HG03442 (cell line): ENCODE data around the gene ZNF319.
A peak's percentile ranks its signal among the peaks of the same experiment; 100 is the strongest.

Experiments
- ATAC-seq: cut with Tn5 transposase; IDR thresholded peaks from one replicate; pipeline ENCODE4 v1.9.1; 2021; ENCODE audit warnings: mild to moderate bottlenecking, moderate library complexity; ENCODE audit not compliant: unreplicated experiment

The ZNF319 gene

DNA sequence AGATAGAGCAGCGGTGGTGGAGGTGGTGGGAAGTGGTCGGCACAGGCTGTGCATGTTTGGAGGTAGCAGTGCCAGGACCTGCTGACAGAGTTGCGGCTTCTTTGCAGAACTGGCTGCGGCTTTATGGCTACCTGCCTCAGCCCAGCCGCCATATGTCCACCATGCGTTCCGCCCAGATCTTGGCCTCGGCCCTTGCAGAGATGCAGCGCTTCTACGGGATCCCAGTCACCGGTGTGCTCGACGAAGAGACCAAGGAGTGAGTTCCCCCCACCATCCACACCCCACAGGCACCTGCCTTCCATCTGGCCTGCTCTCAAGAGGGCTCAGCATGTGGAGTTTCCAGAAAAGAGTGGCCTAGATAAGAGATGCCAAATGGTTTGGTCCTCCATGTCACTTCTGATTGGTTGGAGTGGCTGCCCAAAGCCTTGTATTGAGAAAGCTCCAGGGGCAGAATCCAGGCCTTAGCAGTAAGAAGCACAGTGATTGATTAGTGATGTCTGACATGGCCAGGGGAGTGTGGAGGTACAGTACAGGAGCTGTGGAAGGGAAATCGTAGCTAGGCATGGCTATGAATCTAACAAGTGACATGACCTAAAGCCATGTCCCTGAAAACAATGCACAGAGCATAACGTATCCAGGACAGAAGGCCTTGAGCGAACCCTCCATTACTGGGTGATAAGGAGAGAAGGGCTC, 37.0 kb upstream of the ZNF319 start:
- ATAC-seq, result no peak

DNA sequence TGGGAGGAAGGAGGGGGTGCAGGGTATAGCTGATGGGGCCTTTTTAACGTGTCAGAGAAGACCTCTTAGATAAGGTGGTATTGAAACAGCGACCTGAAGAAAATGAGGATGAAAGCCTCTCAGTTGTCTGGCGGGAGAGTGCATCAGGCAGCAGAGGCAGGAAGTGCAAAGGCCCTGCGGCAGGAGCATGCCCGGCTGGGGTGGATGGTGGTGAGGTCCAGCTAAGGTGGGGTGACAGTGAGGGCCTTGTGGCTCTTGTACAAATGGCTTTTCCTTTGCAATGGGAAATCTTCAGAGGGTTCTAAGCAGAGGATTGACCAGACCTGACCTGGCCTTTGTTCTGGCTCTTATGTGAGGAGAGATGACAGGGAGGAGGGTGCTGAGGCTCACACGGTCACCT, 36.5 kb upstream of the ZNF319 start:
- ATAC-seq, result no peak

DNA sequence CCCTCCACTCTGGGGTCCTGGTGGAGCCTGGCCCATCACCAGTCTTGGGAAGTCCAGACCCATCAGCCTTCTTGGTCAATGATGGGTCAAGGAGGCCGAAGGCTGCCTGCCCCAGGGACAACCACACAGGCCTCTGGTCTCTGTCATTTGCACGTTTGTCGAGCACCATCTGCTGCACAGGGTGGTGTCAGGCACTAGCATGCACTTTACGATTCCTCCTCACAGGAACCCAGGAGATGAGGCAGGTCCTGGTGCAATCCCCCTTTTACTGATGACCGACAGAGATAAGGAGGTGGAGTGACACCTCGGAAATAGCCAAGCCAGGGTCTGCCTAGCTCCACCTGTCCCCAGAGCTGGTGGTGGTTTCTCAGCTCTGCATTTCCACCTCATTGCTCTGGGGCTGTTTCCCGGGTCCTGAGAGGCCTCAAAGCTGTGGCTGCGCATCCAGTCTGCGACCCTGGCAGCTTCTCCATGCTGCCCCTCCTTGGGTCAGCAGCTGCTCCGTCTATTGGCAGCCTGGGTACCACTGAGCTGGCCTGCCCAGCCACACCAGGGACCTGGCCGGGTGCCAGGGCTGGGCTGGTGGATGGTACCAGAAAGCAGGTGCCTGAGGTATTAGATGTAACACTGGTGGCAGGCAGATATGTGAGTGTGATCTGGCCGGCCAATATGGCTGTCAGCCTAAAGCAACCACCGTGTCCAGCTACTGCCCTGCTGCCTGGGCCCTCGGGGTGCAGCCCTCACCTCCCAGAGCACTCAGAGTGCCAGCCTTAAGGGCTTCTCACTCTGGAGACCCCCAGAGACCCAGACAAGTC, 35.1 kb upstream of the ZNF319 start:
- ATAC-seq, result no peak

DNA sequence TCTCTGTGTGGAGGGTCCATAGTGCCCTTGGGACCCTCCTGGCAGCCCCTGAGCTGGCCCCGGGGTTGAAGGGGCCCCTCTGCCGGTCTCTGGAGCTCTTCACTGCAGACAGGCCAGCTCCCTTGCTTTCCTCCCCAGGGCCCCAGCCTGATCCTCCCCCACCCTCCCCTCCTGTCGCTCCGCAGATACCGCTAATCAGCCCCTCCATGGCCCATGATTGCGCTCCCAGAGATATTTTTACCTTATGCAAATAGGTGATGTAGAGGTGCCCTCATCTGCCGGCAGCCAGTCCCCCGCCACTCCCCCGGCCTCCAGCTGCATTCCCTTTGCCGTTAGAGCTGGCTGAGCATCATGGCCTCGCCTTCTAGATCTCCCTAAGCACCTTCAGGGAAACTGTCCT, 34.3 kb upstream of the ZNF319 start:
- no peak for ATAC-seq

DNA sequence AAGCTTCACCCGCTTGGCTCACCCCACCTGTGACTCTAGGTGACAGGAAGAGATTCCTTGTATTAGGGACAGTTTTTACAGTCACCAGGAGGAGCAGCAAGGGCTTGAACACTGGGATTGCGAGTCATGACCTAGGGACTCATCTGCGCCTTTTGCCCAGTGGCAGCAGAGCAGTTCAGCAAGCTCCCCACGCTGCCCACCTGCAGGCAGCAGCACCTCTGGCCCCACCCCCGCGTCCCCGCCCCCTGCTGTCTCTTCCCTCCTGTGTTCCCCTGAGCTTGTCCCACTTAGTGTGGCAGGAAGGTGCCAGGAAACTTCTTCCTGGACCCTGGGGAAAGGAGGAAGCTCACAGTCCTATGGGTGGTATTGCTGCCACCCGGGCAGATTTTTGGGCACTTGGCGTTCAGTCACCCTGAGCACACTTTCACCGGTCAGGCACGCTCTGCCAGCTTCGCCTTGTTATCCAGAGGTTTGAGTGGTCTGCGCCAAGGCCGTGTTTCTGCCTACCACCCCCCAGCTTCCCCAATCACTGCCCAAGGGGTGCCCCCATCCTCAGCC, 33.7 kb upstream of the ZNF319 start:
- ATAC-seq, result no peak

DNA sequence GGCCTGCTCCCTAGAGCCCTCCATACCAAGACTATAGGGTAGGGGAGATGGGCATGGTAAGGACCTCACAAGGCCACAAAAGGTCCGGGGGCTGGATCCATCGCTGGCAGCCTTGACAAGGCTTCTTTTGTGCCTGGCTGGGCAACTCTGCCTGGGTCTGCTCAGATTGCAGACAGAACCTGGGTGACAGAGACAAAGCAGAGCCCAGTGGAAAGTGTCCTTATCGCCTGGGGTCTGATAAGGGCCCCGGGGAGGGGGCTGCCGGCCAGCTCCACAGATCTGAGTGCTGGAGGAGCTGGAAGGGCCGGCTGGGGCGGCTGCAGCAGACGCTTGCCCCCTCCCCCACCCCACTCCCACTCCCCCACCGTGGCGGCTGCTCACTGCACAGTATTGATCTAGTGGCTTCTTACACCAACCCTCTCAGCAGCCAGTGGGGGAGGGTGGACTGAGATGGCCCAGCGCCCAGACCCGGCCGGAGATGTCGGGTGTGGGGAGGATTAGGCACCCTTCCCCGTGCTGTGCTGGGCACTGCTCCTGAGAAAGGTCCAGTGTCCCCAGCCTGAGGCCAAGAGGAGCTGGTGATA, 32.3 kb upstream of the ZNF319 start:
- ATAC-seq, result no peak

DNA sequence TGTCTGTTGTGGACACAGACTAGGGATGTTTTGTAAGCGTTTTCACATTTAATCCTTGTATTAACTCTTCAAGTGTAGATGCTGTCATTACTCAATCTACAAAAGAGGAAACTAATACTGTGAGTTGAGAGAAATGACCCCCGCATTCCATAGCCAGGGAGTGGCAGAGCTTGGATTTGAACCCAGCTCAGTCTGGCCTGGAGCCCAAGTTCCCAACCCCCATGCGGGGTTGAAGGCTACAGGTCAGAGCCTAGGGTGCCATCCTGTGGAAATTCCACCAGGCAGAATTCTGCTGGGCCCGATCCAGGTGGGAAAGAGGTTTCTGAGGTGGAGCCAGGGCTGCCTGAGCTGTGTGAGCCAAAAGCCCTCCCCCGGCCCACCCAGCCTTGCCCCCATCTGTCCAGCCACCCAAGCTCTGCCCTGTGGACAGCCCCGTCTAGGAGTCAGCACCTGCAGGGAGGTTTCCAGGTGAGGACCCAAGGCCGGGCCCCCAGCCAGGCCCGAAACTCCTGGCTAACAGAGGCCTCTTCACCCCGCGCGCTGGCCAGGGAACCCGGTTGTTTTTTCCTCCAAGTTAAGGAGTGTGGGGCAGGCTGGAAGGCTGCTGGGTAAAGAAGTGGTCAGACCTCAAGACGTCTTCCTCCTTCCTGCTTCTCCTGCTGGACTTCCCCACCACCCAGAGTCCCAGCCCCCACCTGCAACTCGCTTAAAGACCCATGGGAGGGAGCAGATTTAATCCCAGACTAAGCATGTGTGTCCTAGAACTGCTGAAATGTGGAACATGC, 30.7 kb upstream of the ZNF319 start:
- ATAC-seq, result no peak

DNA sequence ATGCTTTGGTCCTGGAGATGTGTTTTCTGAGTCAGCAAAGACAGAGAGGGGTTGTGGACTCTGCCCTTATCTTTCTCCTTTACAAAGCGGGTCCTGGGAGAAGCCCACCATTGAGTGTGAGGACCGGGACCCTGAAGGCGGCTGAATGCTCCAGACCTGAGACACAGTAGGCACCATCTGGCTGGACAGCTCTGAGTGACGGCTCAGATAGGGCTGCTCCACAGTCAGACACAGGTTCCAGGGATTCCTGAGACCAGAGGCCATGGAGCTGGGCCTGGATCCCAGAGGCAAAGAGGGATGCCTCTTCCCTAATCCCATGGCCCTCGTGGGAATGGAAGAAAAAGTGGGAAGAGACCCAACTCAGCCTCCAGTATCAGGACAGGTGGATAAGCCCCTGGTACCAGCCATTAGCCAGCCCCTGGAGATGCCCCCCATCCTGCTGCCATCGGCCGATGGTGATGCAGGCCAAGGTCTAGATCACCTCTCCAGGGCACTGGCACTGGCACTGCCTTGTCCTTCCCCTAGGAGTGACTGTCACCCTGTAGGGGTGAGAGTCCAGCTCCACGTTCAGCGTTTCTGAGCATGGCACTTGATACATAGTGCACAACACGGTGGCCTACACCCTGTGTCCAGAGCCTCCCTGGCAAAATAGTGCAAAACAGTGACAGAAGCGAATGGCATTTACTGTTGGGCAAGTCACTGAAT, 29.8 kb upstream of the ZNF319 start:
- ATAC-seq, result no peak

DNA sequence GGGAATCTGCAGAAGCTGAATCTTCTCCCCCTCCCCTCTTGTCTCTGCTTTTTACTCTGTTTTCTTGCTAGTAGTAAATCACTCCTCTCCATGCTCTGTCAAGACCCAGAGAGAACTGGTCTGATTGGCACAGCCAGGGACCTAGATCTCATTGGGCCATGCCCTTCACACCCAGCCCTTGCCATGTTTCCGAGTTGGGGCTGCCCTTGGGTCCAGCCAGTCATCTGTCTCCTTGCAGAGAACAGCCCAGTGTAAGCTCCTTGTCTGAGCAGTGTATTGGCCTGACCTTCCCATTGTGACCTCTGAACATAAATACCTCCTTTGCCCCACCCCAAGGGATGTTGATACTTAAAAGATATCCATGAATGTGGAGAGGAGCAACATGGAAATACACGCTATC, 28.9 kb upstream of the ZNF319 start:
- ATAC-seq, result no peak

DNA sequence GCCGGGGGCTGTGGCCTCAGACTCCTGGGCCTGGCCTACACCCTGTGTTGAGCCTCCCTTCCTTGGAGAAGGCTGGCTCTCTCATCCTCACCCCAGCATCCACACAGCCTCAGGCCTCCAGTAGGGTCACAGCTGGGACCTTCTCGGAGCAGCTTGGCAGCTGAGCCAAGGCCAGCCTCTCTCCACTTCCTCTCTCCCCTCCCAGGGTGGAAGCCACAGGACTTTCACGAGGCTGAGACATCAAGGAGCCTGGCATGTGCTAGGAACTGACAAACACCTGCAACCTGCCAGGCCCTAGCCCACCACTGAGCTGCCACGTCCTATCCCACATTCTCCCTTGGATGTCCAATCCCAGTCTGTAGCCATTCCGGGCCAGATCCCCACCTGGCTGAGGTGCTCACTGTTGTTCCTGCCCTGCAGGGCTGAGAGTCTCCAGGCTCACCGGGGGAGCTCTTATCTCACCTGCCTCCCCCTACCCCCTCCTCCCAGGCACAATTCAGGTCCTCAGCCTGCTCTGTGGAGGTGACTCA, 28.1 kb upstream of the ZNF319 start:
- ATAC-seq, result no peak

DNA sequence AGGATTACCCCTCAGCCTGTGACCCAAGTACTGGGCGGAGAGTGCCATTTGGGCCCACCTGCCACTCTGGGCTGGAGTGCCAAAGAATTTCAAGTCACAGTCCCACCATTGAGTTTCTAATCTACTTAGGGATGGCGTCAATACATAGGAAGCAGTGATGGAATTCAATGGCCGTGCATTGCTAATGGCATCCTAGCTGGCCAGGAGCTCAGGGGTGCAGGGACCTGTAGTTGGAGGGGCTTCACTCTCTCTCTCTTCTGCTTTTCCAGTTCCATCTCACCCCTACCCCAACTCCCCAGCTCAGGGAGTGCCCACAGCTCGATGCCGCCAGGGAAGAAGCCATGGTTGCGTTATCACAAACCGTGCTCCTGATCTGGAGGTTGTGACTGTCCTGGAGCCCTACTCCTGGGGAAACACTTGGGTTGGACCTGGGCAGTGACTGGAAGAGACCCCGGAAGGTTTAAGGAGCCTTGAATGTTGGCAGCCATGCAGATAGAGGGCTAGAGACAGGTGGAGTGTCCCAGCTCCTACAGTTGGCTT, 27.5 kb upstream of the ZNF319 start:
- no peak for ATAC-seq

DNA sequence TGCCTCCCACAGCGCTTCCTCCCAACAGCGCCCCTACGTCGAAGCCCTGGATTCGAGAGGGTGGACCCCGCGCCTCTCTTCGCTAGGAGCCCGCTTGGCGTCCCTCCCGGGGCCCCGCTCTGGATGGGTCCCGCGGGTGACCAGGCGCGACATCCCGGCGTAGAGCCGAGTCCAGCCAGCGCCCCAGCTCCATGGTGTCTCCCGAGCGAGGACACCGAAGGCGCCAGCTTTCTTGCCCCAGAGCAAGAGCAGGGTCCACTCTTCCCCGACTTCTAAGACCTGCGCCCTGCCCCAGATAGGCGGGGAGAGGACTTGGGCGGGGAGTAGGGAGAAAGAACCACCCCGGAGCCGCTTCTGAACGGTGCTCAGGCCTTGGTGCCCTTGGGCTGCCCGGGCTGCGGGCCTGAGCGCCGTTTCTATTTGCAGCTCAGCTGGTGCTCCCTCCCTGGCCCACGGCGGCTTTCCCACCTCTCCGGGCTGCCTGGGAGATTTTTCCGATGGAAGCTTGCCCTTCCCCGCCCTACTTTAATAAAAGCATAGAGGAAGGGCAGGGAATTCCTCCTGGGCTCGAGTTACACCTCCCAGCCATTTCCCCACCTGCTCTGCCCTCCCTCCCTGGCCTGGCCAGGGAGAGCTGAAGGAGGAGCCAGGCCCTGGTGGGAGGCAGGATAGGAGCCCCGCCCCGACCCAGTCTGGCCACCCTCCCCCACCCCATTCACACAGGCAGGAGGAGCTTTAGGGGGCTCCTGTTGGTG, 26.9 kb upstream of the ZNF319 start:
- ATAC-seq, result no peak

DNA sequence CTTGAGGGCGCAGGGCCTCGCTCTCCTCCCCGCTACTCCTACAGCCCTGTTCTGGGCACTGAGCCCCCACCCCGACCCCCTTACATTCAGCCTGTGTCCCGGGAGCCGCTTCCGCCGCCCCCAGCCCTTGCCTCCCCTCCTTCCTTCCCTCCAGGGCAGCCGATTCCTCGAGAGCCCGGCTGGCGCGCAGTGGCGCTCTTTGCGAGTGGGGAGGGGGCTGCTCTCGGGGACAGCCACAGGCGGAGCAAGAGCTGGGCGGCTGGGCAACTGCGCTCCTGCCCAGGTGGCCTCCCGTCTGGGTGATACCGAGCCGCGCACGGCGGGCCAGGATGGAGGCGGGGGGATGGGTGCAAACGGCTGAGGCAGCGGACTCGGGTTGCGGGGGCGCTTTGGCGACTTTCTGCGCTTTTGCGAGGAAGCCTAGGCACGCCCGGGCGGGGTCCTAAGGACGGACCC, 26.3 kb upstream of the ZNF319 start:
- ATAC-seq, result no peak

DNA sequence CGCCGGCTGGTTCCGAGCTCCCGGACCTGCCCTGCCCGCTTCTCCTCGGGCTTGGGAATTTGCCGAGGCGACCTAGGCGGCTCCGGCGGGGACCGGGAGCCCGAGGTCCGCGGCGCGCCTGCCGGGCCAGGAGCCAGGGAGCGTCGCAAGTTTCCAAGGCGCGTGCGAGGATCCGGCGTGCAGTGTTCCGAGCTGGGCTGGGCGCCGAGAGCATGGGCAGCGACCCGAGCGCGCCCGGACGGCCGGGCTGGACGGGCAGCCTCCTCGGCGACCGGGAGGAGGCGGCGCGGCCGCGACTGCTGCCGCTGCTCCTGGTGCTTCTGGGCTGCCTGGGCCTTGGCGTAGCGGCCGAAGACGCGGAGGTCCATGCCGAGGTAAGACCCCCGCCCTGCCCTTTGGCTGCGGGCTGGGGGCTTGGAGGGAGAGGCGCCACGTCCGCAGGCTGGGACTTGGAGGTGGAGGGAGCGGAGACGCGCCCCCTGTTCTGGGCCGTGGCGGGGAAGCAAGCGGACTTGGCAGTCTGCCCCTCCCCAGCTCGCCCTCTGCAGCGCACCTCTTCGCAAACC, 25.8 kb upstream of the ZNF319 start:
- peak; percentile 3 for ATAC-seq

DNA sequence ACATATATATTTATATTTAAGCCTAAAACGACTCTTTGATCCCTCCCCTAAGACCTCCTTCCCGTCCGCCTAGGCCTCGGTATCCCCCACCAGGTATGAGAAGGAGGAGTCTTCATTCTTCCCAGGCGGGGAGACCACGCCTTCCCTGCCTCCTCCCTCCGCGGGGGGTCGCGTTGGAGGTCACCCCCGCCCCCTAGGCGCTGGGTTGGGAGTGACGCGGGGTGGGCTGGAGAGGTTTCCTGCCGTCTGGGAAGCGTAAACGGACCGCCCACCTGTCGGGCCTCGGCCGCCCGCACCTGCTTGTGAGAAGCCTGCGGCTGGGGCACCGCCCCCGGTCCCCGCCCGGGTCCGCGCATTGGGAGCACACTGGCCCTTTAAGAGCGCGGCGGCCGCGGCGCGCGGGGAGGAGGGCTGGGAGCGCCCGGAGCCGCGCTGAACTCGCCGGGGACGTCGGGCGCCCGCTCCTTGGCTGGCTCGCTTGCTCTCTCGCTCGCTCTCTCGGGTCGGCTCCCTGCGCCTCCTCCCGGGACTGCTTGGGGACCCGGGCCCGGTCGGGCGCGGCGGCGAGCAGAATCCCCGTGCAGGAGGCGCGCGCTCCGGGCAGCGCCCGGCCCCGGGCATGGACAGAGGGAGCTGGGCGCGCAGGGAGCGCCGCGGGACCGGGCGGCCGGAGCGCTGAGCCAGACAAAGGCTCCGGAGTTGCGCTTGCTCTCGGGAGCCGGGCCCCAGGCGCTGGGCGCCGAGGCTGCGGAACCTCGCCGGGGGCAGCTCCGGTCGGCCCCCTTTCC, 25.1 kb upstream of the ZNF319 start, which contains the start of gene MMP15:
TSS of gene MMP15 (plus strand) at position 404 of the 788 bp plus-strand sequence. CDS start 597 bp downstream, outside the sequence.
- ATAC-seq, result peak; percentile 65

DNA sequence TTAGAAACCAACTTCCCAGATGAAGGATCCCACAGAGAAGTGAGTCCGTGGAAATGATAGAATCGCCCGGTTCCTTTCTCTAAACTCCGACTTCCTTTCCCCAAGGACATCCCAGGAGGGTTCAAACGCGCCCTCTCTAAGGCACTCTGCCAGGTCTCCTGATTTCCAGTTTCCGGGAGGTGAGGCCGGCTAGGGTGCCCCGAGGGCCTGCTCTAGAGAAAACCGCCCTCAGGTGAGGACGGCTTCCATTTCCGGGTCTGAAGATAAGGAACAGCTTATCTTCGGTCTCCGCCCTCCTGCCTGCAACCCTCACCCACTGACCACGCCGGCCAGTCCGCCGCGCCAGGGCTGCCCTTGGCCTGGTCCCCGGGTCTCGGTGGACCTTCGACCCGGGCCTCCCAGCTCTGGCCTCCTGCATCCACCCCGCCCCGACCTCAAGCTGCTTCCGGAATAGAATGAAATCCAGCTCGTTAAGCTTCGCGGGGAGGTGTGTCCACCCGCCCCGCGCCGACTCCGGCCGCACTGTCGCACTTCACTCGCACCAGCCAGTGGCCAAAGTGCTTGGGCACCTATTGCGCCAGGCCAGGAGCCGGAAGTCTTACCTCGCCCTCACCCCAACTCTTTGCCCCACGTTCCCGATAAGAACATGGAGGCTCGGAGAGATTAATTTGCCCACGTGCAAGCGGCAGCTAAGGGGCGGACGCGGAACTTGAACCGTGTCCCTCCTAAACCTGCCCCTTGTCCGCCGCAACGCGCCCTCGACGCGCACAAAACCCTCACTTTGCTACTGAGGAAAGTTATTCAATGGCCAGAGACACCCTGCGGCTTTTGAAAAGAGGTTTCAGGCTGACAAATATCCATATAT, 24.2 kb upstream of the ZNF319 start:
- no peak for ATAC-seq
